NCI-H128 (cell line): ENCODE measurements around the gene FGF9.

Source experiments
- DNase-seq: peaks from one replicate; lab custom pipeline; 2025; ENCODE audit not compliant: unreplicated experiment; lab: John Stamatoyannopoulos, UW

The FGF9 gene

GRCh38 chr13:21673789-21674489, 3.1 kb downstream of the FGF9 start:
- peak; percentile 34 for DNase-seq

- no peak for DNase-seq
These were observed 3.7 kb downstream of the FGF9 start for GRCh38 chr13:21674490-21675009.

GRCh38 chr13:21675095-21675991, 4.5 kb downstream of the FGF9 start:
- peak; percentile 50 for DNase-seq

GRCh38 chr13:21676611-21677021, 5.7 kb downstream of the FGF9 start:
- DNase-seq: no peak

- DNase-seq: no peak
These were observed 6.3 kb downstream of the FGF9 start for GRCh38 chr13:21677075-21677623.

- no peak for DNase-seq
These were observed 12.3 kb downstream of the FGF9 start for GRCh38 chr13:21683034-21683733.

- no peak for DNase-seq
These were observed 13.7 kb downstream of the FGF9 start for GRCh38 chr13:21684576-21684975.

- no peak for DNase-seq
These were observed 14.7 kb downstream of the FGF9 start for GRCh38 chr13:21685485-21686064.

GRCh38 chr13:21686751-21687391, 16.0 kb downstream of the FGF9 start:
- DNase-seq: no peak

GRCh38 chr13:21688056-21688455, 17.2 kb downstream of the FGF9 start:
- no peak for DNase-seq

- no peak for DNase-seq
These were observed 18.2 kb downstream of the FGF9 start for GRCh38 chr13:21689097-21689496.

GRCh38 chr13:21690955-21691354, 20.1 kb downstream of the FGF9 start:
- no peak for DNase-seq

- DNase-seq: no peak
These were observed 20.6 kb downstream of the FGF9 start for GRCh38 chr13:21691500-21691899.

GRCh38 chr13:21691928-21692327, 21.1 kb downstream of the FGF9 start:
- DNase-seq: no peak

GRCh38 chr13:21694831-21695230, 24.0 kb downstream of the FGF9 start:
- no peak for DNase-seq

GRCh38 chr13:21695546-21695945, 24.7 kb downstream of the FGF9 start:
- no peak for DNase-seq

GRCh38 chr13:21696865-21697448, 26.1 kb downstream of the FGF9 start:
- no peak for DNase-seq

GRCh38 chr13:21698817-21699679, 28.2 kb downstream of the FGF9 start:
- DNase-seq: no peak

GRCh38 chr13:21701460-21701859, 30.6 kb downstream of the FGF9 start:
- DNase-seq: no peak
